MCF 10A (cell line): Measurements from ENCODE around the gene LRP4. TPM values are rescaled to one million over a fixed set of nuclear protein-coding genes. Genes with fewer than 3 reads are reported as not detected.
"Not testable (repeated sequence)": the region's sequence is repeated elsewhere in the genome, so short reads cannot be mapped to it uniquely, and the experiment has no call there.

ENCODE experiments used
- BruUV-seq: library from RNA; stranded (reverse); fragments of 400-500 nt; replicated peaks from 2 replicates; lab custom pipeline; 2021; lab: Mats Ljungman, UMichigan
- CTCF ChIA-PET: fragments of 300-600 bp; sonication (Branson Sonifier 250); formaldehyde crosslinking; extraction: SDS; loops from one replicate; lab custom pipeline; 2021; ENCODE audit warnings: antibody characterized with exemption, inconsistent platforms; lab: Yijun Ruan, JAX
- POLR2A ChIA-PET: fragments of 300-600, 350-650 bp; sonication (Branson Sonifier 250); formaldehyde crosslinking; extraction: SDS; loops from one replicate; lab custom pipeline; 2020; ENCODE audit warnings: antibody characterized with exemption, inconsistent platforms; lab: Yijun Ruan, JAX
- DNase-seq: peaks from one replicate; pipeline ENCODE4 v3.0.0-alpha.2; 2018; ENCODE audit not compliant: unreplicated experiment
- H3K27ac Mint-ChIP-seq: one replicate; pipeline ENCODE4 v1.8.0; 2022; ENCODE audit warnings: mild to moderate bottlenecking, low read depth, mixed read lengths; ENCODE audit not compliant: unreplicated experiment
- H3K27me3 Mint-ChIP-seq: one replicate; pipeline ENCODE4 v1.8.0; 2022; ENCODE audit warnings: mixed read lengths; ENCODE audit not compliant: insufficient read depth, unreplicated experiment
- H3K36me3 Mint-ChIP-seq: one replicate; pipeline ENCODE4 v1.8.0; 2022; ENCODE audit warnings: mild to moderate bottlenecking, moderate library complexity, mixed read lengths; ENCODE audit not compliant: insufficient read depth, unreplicated experiment
- H3K4me1 Mint-ChIP-seq: one replicate; pipeline ENCODE4 v1.8.0; 2022; ENCODE audit warnings: mixed read lengths; ENCODE audit not compliant: insufficient read depth, unreplicated experiment
- H3K4me3 Mint-ChIP-seq: one replicate; pipeline ENCODE4 v1.8.0; 2022; ENCODE audit warnings: mild to moderate bottlenecking, moderate library complexity, mixed read lengths; ENCODE audit not compliant: unreplicated experiment
- H3K9me3 Mint-ChIP-seq: one replicate; pipeline ENCODE4 v1.8.0; 2022; ENCODE audit warnings: mixed read lengths; ENCODE audit not compliant: unreplicated experiment
- CTCF ChIP-seq: fragments of 200-600 bp; IDR thresholded peaks from one replicate; pipeline ENCODE4 v1.8.0; 2022; ENCODE audit warnings: antibody characterized with exemption, mild to moderate bottlenecking; ENCODE audit not compliant: unreplicated experiment
- intact Hi-C: fragments of 100-400 bp; cut with micrococcal nuclease; formaldehyde crosslinking; loops from 2 replicates; pipeline ENCODE4 v1.14.1; 2022
- total RNA-seq: library from RNA; stranded (reverse); gene quantifications from 2 replicates; pipeline ENCODE4 v1.2.3, GENCODE V29; 2022

The LRP4 gene
- total RNA-seq, 1 experiment from 2014 or later = 1.0 TPM

GRCh38 chr11:46936138-46937110 lies 18.1 kb upstream of the LRP4 start, which contains the start of gene CSTPP1:
CSTPP1 (plus strand) TSS chr11:46936761; CDS start chr11:46936806, 45 bp downstream.
- no TSS peak for BruUV-seq
- DNase-seq = peak; percentile 93
- H3K27ac Mint-ChIP-seq = peak within 1 kb of the TSS; percentile 93
- peaks cover 19% of the 10 kb centered on the region for H3K27me3 Mint-ChIP-seq
- ChIA-PET CTCF (interaction anchor here (0.8 to 1.2 kb wide), 4 partner anchors 11 to 217 kb away, joined by 3 to 6 read pairs (median 4); no protein-coding TSS in a partner anchor), POLR2A (interaction anchor here (0.5 to 2.3 kb wide), 18 partner anchors 11 to 312 kb away, joined by 3 to 10 read pairs (median 4); partner anchors contain the start of genes ACP2 and ZNF408)
- no peaks in the 10 kb centered on the region for H3K9me3 Mint-ChIP-seq
- peaks cover 19% of the 10 kb centered on the region for H3K4me1 Mint-ChIP-seq
- intact Hi-C loops = no loop called here
- peak within 1 kb of the TSS; percentile 95 for H3K4me3 Mint-ChIP-seq
- no peak for TF ChIP-seq CTCF
- H3K36me3 Mint-ChIP-seq = peaks cover 9% of the 10 kb centered on the region

- BruUV-seq = no TSS peak
- CTCF ChIA-PET = interaction anchor here (0.6 to 1.3 kb wide), 3 partner anchors 10 to 223 kb away, joined by 3 to 4 read pairs (median 4); no protein-coding TSS in a partner anchor
Observed at GRCh38 chr11:46930089-46930488, 11.7 kb upstream of the LRP4 start.

GRCh38 chr11:46928701-46929100 lies 10.4 kb upstream of the LRP4 start:
- H3K27ac Mint-ChIP-seq, BruUV-seq, DNase-seq, POLR2A ChIA-PET, H3K36me3 Mint-ChIP-seq, H3K4me3 Mint-ChIP-seq, intact Hi-C loops, H3K9me3 Mint-ChIP-seq: not testable (repeated sequence)
- Mint-ChIP-seq H3K27me3 (peaks cover 19% of the 10 kb centered on the region), H3K4me1 (peaks cover 11% of the 10 kb centered on the region)
- CTCF ChIA-PET = interaction anchor here (0.6 kb wide), 1 partner anchor 9 kb away, joined by 3 read pairs; no protein-coding TSS in a partner anchor

More at GRCh38 chr11:46930089-46930488, 11.7 kb upstream of the LRP4 start:
- peaks cover 11% of the 10 kb centered on the region for H3K4me1 Mint-ChIP-seq
- no peak overlapping the region for H3K4me3 Mint-ChIP-seq
- H3K36me3 Mint-ChIP-seq = no peaks in the 10 kb centered on the region
- no peaks in the 10 kb centered on the region for H3K9me3 Mint-ChIP-seq
- peaks cover 19% of the 10 kb centered on the region for H3K27me3 Mint-ChIP-seq
- DNase-seq = no peak
- POLR2A ChIA-PET = interaction anchor here (1.3 kb wide), 1 partner anchor 51 kb away, joined by 3 read pairs; no protein-coding TSS in a partner anchor
- no peak for TF ChIP-seq CTCF
- intact Hi-C loops = no loop called here
- no peak overlapping the region for H3K27ac Mint-ChIP-seq

GRCh38 chr11:46927928-46928327 lies 9.6 kb upstream of the LRP4 start:
- H3K9me3 Mint-ChIP-seq, H3K36me3 Mint-ChIP-seq, BruUV-seq, intact Hi-C loops, CTCF ChIA-PET, H3K27ac Mint-ChIP-seq, H3K4me3 Mint-ChIP-seq, DNase-seq: not testable (repeated sequence)
- H3K4me1 Mint-ChIP-seq = peaks cover 11% of the 10 kb centered on the region
- peaks cover 14% of the 10 kb centered on the region for H3K27me3 Mint-ChIP-seq
- POLR2A ChIA-PET = interaction anchor here (0.7 kb wide), 1 partner anchor 51 kb away, joined by 3 read pairs; no protein-coding TSS in a partner anchor
